ENCODE data around the gene UNC5C. TPM values are rescaled to one million over a fixed set of nuclear protein-coding genes. Genes with fewer than 3 reads are reported as not detected.

UNC5C gene
- total RNA-seq, 2 experiments from 2014 or later: not detected

DNA sequence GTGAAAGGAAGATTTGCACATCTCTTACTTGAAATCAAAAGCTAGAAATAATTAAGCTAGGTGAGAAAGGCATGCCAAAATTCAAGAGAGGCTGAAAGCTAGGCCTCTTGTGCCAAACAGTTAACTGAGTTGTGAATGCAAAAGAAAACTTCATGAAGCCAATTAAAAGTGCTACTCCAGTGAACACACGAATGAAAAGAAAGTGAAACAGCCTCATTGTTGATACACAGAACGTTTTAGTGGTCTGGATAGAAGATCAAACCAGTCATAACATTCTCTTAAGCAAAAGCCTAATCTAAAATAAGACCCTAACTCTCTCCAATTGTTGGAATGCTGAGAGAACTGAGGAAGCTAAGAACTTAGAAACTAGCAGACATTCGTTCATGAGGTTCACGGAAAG lies 122.3 kb downstream of the UNC5C start:
- POLR2A ChIA-PET: interaction anchor here (1.2 kb wide), 1 partner anchor 119 kb away, joined by 3 read pairs; no protein-coding TSS in a partner anchor
- H3K27ac ChIP-seq (ENCODE audit: low read depth, low read length, poor library complexity, severe bottlenecking): no peak overlapping the region
- H3K36me3 ChIP-seq (ENCODE audit: insufficient read depth, low read length): no peaks in the 10 kb centered on the region
- intact Hi-C loops (cut with micrococcal nuclease; ENCODE audit: unreplicated experiment): no loop called here
- H3K4me1 ChIP-seq (ENCODE audit: insufficient read depth, low read length, poor library complexity, severe bottlenecking): no peaks in the 10 kb centered on the region
- no peaks in the 10 kb centered on the region for H4K20me1 ChIP-seq (ENCODE audit: insufficient read depth, low read length)
- H3K9me3 ChIP-seq (ENCODE audit: low read length): no peaks in the 10 kb centered on the region
- DNase-seq (ENCODE audit: low spot score): no peak
- no peaks in the 10 kb centered on the region for H3K79me2 ChIP-seq (ENCODE audit: insufficient read depth, low read depth, low read length)
- no peaks in the 10 kb centered on the region for H3K9me2 ChIP-seq (ENCODE audit: insufficient read depth, low read length)
- CTCF ChIA-PET (ENCODE audit: unreplicated experiment): no interaction called here
- BruUV-seq (replicated peaks): no TSS peak
- H2AFZ ChIP-seq (ENCODE audit: low read length): no peak overlapping the region
- H3K4me2 ChIP-seq (ENCODE audit: low read length): no peak overlapping the region
- no peak overlapping the region for H3K4me3 ChIP-seq (ENCODE audit: low read depth, low read length, poor library complexity, severe bottlenecking)
- TF ChIP-seq EZH2phosphoT487 (IDR thresholded peaks at IDR 0.05; ENCODE audit: borderline replicate concordance, low read depth, low read length): no peak

DNA sequence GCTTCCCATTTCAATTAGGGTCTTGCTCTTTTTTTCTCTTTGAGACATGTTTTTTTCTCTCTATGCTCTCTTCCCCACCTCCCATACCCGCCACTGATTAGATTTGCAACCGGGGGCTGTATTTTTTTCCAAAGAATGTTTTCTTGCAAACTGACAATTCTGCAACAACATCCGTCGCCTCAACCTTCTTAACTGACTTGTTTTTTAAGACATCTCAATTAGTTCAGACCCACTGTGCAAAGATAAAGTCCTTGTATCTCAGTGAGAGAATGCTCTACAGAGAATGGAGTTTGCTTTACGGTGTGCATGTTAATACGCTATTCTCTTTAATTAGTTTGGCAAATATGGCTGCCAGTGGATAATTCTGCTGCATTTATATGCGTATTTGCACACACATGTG lies 126.3 kb downstream of the UNC5C start:
- ChIA-PET CTCF (ENCODE audit: unreplicated experiment) (no interaction called here), POLR2A (no interaction called here)
- no peaks in the 10 kb centered on the region for H3K9me3 ChIP-seq (ENCODE audit: low read length)
- no peaks in the 10 kb centered on the region for H3K36me3 ChIP-seq (ENCODE audit: insufficient read depth, low read length)
- no peak overlapping the region for H2AFZ ChIP-seq (ENCODE audit: low read length)
- DNase-seq (ENCODE audit: low spot score): no peak
- H3K9me2 ChIP-seq (ENCODE audit: insufficient read depth, low read length): no peaks in the 10 kb centered on the region
- BruUV-seq (replicated peaks): no TSS peak
- H3K27ac ChIP-seq (ENCODE audit: low read depth, low read length, poor library complexity, severe bottlenecking): no peak overlapping the region
- H3K79me2 ChIP-seq (ENCODE audit: insufficient read depth, low read depth, low read length): no peaks in the 10 kb centered on the region
- TF ChIP-seq, protein P1, sequence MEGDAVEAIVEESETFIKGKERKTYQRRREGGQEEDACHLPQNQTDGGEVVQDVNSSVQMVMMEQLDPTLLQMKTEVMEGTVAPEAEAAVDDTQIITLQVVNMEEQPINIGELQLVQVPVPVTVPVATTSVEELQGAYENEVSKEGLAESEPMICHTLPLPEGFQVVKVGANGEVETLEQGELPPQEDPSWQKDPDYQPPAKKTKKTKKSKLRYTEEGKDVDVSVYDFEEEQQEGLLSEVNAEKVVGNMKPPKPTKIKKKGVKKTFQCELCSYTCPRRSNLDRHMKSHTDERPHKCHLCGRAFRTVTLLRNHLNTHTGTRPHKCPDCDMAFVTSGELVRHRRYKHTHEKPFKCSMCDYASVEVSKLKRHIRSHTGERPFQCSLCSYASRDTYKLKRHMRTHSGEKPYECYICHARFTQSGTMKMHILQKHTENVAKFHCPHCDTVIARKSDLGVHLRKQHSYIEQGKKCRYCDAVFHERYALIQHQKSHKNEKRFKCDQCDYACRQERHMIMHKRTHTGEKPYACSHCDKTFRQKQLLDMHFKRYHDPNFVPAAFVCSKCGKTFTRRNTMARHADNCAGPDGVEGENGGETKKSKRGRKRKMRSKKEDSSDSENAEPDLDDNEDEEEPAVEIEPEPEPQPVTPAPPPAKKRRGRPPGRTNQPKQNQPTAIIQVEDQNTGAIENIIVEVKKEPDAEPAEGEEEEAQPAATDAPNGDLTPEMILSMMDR (conservative IDR thresholded peaks at IDR 0.05; ENCODE audit: low read length): no peak
- no peak for TF ChIP-seq EZH2phosphoT487 (IDR thresholded peaks at IDR 0.05; ENCODE audit: borderline replicate concordance, low read depth, low read length)
- H3K4me1 ChIP-seq (ENCODE audit: insufficient read depth, low read length, poor library complexity, severe bottlenecking): no peaks in the 10 kb centered on the region
- H4K20me1 ChIP-seq (ENCODE audit: insufficient read depth, low read length): no peaks in the 10 kb centered on the region
- no peak overlapping the region for H3K4me2 ChIP-seq (ENCODE audit: low read length)
- H3K4me3 ChIP-seq (ENCODE audit: low read depth, low read length, poor library complexity, severe bottlenecking): no peak overlapping the region
- intact Hi-C loops (cut with micrococcal nuclease; ENCODE audit: unreplicated experiment): no loop called here

DNA sequence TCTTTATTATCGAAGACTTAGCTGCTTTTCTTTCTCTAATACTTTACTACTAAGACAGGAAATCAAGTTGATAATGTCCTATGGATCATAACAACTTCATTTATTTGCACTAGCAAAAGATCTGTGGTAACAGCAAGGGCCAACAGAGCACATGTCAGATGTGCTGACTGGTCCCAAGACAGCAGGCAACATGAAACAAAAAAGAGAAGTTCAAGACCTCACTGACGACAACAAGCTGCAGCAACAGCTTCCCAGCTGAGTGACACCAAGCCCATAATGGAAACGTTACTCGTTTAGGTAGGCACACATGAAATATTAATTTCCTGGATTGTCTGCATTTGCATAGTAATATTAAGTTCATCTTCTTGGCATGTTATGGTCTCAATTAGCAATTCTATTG lies 126.9 kb downstream of the UNC5C start:
- TF ChIP-seq, protein P1 (conservative IDR thresholded peaks at IDR 0.05; ENCODE audit: low read length): no peak
- no peak for TF ChIP-seq EZH2phosphoT487 (IDR thresholded peaks at IDR 0.05; ENCODE audit: borderline replicate concordance, low read depth, low read length)
- no peak overlapping the region for H3K4me3 ChIP-seq (ENCODE audit: low read depth, low read length, poor library complexity, severe bottlenecking)
- ChIA-PET CTCF (ENCODE audit: unreplicated experiment) (no interaction called here), POLR2A (no interaction called here)
- no peaks in the 10 kb centered on the region for H4K20me1 ChIP-seq (ENCODE audit: insufficient read depth, low read length)
- no peaks in the 10 kb centered on the region for H3K36me3 ChIP-seq (ENCODE audit: insufficient read depth, low read length)
- intact Hi-C loops (cut with micrococcal nuclease; ENCODE audit: unreplicated experiment): no loop called here
- no peak overlapping the region for H3K4me2 ChIP-seq (ENCODE audit: low read length)
- no peak overlapping the region for H3K27ac ChIP-seq (ENCODE audit: low read depth, low read length, poor library complexity, severe bottlenecking)
- no peak overlapping the region for H2AFZ ChIP-seq (ENCODE audit: low read length)
- DNase-seq (ENCODE audit: low spot score): no peak
- no peaks in the 10 kb centered on the region for H3K9me2 ChIP-seq (ENCODE audit: insufficient read depth, low read length)
- no peaks in the 10 kb centered on the region for H3K9me3 ChIP-seq (ENCODE audit: low read length)
- no TSS peak for BruUV-seq (replicated peaks)
- no peaks in the 10 kb centered on the region for H3K79me2 ChIP-seq (ENCODE audit: insufficient read depth, low read depth, low read length)
- H3K4me1 ChIP-seq (ENCODE audit: insufficient read depth, low read length, poor library complexity, severe bottlenecking): no peaks in the 10 kb centered on the region
